NCI-H226 (cell line): ENCODE measurements around the gene SPECC1.
A peak's percentile ranks its signal among the peaks of the same experiment; 100 is the strongest.
"Not testable (repeated sequence)": the region's sequence is repeated elsewhere in the genome, so short reads cannot be mapped to it uniquely, and the experiment has no call there.

Source experiments
- DNase-seq: peaks from one replicate; pipeline ENCODE4 v3.0.0-alpha.2; 2015

The SPECC1 gene

DNA sequence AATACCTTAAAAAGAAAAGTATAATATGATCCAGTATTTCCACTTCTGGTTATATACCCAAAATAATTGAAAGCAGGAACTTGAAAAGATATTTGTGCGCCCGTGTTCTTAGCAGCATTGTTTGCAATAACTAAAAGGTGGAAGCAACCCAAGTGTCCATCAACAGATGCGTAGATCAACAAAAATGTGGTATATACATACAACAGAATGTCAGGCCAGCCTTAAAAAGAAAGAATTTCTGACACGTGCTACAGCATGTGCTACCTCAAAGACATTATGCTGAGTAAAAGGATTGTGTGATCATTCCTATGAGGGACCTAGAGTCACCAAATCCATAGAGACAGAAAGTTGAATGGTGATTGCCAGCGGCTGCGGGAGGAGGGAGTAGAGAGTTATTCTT is 133.1 kb downstream of the SPECC1 start:
- DNase-seq: no peak

DNA sequence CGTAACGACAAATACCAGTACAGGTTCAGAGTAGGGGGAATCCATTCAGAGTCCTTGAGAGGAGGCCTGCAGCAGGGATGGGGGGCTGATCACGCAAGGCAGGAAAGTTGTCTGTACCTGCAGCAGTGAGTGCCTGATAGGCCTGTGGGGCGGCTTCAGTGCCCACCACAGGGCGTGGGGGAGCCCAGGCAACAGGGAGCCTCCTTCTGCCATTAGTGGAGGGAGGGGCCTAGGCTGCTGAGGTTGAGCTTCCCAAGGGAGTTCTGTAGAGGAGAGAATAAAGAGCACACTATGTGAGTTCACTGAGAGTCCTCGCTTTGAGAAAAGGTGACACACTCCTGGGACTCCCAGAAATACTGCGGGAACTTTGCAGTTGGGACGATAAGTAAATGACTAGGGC is 134.6 kb downstream of the SPECC1 start:
- DNase-seq: no peak

DNA sequence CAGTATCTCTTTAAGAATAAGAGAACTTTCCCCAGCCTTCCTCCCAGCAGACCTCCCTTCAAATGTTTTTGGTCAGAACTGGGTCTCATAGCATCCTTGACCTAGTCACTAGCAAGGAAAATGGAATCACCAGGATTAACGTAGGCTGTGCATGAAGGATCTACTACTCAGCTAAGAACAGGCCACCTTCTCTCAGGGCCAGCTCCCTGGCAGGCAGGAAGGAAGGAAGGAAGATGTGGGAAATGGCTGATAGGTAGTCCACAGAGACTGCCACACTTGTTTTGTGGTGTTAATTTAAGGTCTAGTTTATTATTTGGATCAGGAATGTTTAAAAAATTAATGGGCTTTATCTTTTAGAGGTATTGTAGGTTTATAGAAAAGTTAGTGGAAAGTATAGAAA is 136.4 kb downstream of the SPECC1 start:
- DNase-seq: no peak

DNA sequence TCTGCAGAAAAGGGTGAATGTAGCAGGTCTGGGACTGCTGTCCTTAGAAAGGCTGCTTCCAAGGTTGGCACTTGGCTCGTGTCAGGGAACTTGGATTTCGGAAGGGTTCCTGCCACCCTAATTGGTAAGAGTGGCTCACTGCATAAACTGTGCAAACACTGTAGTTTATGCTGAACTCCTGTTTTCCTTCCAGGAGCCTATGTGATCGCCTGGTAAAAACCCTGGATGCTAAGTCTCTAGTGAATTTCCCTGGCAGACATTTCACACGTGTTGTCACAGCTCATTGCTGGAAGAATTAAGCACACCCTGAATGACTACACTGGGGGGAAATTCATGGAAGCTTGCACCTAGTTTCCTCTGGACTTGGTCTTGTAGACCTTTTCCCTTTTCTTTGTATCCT is 140.1 kb downstream of the SPECC1 start:
- DNase-seq: no peak

DNA sequence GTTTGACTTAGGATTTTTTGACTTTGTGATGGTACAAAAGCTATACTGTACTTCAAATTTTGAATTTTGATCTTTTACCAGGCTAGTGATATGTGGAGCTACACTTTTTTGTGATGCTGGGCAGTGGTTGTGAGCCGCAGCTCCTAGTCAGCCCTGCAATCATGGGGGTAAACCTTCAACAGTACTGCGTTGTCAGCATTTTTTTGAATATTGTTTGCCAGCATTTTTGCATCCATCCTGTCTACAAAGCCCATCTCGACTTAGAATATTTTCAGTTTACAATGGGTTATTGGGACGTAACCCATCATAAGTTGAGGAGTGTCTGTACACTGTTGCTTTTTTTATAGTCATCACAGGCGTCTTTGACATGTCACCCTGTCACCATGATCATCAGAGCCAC is 142.0 kb downstream of the SPECC1 start:
- no peak for DNase-seq

DNA sequence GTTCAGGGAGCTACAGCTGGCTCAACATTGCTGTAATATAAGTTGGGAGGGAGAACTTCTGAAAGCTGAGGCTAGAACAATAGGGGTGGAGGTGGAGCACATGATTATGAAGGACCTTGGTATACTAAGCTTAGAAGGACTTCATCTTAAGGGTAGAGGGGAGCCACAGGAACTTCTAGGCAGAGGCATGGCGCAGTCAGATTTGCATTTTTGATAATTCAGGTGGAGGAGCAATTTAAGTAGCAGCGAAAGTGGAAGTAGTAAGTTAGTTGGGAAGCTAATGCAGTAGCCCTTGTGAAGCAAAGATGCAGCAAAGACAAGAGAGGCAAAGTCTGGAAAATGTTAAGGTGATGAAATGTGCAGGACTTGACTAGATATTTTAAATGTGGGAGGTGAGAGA is 144.1 kb downstream of the SPECC1 start:
- DNase-seq: no peak

DNA sequence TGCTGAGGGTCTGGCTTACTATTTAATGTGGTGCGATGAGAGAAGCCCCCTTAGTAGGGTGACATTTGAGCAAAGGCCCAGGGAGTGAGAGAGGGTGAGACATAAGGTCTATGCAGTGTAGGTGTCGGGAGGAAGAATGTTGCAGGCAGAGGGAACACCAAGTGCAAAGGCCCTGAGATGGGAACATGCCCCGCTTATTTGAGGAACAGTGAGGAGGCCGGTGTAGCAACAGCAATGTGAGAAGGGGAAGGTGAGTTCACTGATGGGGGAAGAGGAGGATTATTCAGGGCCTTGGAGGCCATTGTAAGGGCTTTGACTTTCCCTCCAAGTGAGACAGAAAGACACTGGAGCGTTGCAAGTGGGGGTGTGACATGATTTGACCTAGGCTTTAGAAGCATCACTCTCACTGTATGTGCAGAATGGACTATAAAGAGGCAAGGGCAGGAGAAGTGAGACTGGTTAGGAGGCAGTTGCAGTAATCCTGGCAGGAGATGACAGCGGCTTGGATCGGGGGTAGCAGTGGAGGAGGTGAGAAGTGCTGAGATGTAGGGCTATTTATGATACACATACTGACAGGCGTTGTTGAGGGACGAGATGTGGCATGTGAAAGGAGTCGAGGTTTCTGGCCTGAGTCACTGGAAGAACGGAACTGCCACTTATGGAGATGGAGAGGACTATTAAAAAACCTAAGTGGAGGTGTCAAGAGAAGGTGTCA is 145.3 kb downstream of the SPECC1 start:
- DNase-seq: no peak

DNA sequence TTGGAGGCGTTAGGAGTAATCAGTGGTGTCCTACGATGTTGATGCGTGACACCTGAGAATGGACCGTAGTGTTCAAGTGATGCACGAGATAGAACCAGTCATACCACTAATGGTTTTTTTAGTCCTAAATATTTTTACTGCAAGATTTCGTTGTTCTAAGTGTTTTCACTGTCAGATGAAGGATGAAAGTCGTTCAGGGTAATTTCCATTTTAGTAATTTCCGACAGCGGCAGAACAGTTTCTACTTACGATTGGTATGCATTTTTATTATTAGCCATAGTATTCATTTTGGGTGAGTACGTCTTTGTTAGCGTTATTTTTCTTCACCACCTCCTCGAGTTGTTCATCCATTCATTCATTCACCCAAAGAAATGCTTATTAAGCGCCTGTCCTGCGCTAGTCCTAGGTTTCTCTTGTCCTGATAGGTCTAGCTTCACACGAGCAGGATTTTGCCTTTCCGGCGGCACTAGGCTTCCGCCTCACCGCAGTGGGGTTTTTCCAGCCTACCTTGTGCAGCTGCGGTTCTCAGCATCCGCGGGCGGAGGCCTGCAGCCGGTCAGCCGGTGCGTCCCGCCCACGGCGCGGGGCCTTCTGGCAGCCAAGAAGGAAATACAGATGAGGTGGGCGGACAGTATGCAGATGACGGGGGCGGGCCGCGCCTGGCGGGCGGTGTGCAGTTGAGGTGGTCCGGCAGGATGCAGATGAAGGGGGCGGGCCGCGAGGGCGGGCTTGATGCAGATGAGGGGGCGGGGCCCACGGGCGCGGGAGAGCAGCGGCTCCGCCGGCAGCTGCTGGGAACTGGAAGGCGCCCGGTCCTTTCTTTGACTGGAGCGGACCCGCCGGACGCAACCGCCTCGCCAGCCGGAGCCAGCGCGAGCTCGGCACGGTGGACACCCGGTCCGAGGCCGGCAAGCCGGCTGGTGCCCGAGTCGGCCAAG is 146.4 kb downstream of the SPECC1 start:
- DNase-seq: peak; percentile 97

DNA sequence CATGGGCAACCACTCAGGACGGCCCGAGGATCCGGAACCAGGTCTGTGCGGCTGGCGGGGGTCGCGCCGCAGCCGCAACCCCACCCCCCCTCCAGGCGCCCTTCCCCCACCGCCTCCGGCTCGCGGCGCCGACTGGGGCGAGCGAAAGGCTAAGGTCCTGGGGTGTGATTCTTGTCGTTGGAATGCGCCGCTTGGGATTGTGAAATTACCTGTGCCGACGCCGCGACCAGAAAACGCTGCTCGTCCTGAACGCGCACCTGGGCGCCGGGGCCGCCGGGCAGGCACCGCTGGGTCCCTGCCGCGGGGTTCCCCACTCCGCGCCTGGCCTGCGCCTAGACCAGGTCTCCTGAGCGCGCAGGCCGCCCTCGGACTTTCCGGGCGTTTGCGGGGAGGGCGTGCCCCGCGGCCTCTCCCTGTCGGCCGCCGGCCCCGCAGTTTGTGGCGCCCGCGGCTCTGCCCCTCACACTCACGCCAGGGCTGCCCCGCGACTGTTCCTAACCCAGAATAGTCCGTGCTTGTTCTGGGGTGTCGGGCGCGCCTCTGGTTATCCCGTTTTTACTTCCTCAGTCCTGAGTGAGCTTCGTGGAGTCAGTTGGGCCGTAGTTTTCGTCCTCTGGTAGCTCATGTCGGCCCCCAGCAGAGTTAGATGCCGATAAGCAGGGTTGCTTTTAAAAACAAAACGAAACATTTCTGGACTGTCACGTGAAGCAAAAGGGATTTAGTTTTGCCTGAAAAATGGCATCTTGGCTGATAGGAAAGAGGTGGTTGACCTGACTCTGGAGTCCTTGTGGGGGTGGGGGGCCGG is 147.2 kb downstream of the SPECC1 start:
- DNase-seq: peak; percentile 69

DNA sequence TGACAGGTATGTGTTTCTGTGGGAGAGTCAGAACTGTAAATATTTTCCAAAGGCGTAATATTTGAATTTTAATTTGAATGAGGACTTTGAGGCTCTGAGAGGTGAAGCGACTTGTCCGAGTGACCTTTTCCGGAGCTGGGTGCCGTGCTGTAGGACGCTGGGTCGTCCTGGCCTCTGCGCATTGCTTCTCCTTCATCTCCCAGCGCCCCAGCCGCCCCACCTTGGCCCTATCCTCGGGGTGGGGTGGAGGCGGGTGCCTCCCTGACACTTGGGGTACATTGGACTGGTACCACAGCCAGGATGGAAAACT is 147.8 kb downstream of the SPECC1 start:
- DNase-seq: no peak

DNA sequence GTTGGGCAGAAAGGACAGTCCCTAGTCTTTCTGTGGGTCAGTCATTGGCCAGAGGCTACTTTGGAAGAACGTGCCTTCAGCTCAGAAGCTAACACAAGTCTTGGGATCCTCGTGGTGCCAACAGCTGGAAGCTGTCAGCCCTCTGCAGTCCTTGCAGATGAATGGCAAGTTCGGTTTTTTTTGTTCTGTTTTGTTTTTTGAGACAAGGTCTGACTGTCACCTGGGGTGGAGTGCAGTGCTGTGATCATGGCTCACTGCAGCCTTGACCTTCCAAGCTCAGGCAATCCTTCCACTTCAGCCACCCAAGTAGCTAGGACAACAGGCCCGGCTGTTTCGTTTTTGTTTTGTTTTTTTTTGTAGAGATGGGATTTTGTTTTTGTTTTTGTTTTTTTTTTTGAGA is 149.4 kb downstream of the SPECC1 start:
- no peak for DNase-seq

DNA sequence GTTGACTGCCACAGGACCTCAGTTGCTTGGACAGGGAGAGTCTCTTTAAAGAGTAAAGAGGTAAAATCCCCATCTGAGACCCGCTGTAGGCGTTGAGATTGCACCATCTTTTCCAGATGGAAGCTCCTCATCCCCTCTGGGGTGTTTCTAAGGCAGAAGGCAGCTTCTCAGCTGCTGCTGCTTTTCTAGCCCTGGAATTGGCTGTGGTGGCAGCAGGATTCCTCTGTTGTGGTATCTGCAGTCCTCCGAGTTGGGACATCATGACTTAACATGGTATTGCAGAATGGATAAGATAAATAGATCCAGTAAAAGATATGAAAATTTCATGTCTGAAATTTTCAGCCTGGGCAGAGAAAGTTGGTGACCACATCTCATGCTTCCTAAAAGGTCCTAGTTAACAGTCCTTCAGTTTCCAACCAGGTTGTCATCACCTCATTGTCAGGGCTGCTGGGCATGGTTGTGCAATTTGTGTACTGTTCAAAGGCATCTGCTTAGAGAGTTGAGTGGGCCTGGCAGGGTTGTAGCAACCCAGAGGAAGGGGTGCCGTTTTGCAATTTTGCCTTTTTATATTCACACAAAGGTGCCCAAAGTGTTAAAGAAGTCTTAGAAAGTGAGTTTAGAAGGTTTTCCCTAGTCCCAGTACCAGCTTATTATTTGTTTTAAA is 150.4 kb downstream of the SPECC1 start:
- no peak for DNase-seq

DNA sequence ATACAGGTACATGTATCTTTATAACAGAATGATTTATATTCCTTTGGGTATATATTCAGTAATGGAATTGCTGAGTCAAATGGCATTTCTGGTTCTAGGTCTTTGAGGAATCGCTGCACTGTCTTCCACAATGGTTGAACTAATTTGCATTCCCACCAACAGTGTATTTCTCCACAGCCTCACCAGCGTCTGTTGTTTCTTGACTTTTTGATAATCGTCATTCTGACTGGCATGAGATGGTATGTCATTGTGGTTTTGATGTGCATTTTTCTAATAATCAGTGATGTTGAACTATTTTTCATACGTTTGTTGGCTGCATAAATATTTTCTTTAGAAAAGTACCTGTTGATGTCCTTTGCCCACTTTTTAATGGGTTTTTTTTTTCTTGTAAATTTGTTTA is 156.4 kb downstream of the SPECC1 start:
- not testable (repeated sequence) for DNase-seq

DNA sequence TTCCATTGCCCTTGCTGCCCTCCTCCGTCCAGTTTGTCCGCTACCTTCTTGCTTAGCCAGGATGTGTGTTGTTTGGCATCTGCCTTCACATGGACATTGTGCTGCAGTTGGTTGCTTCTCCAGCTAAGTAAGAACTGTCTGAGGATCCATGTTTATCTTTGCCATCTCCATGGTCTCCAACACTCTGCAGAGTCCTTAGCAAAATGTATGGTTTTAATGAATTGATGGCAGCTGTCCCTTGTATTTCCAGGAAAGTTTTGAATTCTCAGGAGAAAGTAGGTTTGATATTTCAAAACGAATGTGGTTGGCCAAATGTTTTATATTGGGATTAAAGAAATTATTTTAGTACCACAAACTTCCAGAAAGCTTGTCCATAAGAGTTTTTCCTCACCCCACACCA is 160.9 kb downstream of the SPECC1 start:
- DNase-seq: no peak

DNA sequence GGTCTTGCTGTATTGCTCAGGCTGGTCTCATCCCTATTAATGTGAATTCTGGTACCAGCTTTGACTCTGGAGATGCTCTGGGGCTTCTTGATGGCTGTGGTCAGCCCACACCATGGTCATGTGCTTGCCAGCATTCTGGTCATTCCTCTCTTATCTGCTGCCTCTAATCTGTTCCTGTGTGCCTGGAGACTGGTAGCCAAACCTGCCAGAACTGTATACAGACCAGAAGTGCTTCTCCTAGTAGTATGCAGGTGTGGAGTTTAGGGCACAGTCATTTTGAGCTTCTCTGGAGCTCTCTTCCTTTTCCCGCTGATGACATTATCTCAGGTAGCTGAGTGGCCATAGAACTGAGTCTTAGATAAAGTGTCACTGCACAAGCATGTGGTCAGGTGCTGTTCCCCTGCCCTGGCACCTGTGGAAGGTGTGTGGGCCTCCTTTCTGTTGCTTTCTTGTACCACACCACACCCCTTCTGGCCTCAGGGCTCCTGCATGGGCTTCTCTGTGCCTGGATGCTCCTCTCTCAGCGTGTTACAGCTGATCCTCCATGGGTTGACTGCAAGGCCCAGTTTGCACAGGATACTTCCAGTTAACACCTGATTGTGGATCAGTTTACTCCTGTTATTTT is 162.7 kb downstream of the SPECC1 start:
- DNase-seq: peak; percentile 80

DNA sequence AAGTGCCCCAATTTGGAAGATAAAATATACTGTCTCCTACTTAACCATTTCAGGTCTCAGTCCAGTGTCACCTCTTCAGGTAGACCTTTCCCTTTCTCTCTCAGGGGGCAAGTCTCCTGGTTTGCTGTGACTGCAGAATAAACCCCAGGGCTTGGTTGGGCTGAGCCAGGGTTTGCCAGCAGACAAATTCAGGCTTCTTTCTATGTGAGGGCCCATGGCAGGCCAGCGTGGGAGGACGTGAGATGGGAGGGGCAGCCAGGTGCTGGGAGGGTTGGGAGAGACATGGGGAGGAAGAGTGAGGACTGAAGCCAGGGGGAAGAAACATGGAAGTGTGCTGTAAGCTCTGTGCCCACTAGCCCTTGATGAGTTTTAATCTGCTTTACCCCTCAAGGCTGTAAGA is 163.2 kb downstream of the SPECC1 start:
- peak; percentile 14 for DNase-seq

DNA sequence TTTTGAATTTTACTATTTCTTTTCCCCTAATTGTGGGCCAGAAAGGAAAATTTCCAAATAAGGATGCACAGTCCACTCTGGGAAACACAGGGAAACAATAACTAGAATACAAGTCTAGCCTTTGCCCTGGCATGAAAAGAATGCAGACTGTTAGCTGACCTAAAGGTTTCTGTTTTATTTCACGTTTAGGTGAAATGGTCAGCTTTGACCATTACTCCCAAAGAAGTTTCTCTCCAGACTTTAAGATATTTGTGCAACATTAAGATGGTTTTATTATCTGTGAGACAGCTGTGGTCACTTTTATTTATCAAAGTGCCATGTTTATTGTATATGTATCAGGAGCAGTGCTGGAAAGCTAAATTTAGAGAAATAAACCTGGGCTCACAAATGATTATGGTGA is 163.9 kb downstream of the SPECC1 start:
- no peak for DNase-seq

DNA sequence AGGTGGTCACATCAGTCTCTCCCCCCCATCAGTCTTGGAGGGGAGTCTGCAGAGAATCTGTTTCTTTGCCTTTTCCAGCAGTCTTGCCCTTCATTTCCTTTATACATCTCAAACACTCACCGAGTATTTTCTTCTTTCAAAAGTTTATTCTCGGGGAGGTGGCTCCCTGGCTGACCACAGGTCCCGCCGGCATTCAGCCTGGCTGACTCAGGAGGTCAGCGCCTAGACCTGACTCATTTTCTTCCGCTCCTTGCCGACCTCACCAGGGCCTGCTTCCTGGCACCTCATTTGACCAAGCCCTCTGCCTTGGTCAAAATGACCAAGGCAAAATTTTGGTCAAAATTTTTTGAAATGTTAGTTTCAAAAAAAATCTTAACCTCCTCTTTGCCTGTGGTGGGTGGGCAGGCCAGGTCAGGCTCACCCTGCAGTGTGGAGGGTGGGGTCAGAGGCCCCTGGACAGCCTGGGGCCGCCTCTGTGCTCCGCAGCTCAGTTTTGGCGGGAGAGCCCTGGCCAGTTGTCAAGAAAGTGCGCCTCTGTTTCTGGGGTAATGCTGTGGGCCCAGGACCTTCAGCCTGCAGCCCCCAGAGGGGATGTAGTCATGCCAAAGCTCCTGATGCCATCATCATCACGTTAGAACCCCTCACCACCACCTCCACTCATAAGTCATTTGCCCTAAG is 165.6 kb downstream of the SPECC1 start:
- peak; percentile 86 for DNase-seq

DNA sequence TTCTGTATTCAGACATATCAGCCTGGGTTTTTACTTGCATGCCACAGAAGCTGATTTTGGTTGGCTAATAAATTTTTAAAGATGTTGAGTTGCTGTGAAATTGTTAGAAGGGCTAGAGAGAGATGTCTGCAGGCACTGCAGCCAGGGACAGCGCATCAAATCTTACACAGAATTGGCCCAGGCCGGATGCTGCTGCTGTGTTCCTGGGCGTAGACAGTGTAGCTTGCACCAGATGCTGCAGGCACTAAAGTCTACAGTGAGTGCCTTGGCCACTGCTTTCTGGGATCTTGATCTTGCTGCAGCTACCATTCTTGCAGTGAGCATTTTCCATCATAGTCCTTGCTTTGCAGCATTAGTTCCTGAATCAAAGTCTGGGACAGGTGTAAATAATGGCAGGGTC is 169.9 kb downstream of the SPECC1 start:
- no peak for DNase-seq

DNA sequence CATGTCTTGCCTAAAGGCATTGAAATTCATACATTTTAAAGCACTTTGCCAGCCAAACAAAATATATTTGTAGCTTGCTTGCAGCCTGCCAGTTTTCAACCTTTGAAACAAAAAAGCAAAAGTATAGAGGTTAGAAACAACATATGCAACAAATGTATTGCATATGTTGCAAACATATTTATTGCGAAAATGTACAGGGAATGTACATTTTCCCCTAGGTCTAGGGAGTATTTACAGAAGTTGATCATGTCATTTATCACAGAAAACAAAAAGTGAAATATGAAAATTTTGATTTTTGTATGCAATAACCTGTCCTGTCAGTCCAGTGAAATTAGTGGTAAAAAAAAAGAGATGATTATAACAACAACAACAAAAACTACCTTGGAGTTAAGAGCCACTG is 171.5 kb downstream of the SPECC1 start:
- no peak for DNase-seq

DNA sequence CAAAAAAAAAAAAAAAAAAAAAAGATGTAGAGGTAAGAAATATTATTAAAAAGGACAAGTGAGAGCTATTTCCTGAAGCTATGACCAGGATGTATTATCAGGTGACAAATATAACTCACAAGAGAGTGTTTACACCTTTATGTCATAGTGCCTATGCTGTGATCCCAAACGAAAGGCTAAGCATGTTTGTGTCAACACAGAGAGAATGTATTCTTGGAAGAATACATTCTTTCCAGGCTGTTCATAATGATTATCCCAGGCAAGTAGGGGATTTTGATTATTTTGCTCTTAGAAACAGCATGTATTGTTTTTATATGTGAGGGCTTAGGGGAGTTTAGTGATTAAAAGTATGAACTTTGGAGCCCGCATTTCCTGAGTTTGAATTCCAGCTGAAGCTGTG is 175.0 kb downstream of the SPECC1 start:
- no peak for DNase-seq
